ENCODE measurements around the gene NUDT1. TPM values are rescaled to one million over a fixed set of nuclear protein-coding genes. Genes with fewer than 3 reads are reported as not detected.
"Not testable (repeated sequence)": the region's sequence is repeated elsewhere in the genome, so short reads cannot be mapped to it uniquely, and the experiment has no call there.

The NUDT1 gene
- total RNA-seq, 3 donors from 2014 or later (not counting 1 experiment from before 2014, with no cell fraction given) = 17.9 to 19.2 (median 18.2) TPM

DNA sequence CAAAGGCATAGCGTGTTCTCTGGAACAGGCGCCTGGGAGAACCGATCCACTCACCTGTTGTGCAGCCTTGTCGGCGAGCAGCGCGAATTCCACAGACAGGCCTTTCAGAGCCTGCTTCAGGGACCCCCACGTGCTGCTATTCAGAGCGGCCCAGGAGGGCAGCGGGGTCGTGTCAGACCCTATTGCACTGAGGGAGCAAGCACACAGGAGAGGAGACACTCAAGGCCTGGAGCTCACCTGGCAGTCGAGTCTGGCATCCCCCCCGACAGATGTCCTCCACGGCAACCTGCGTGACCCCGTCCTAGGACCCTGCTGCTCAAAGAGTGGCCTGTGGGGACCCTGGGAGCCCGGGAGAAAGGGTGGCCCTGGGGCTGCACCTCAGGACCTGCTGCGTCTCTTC lies 21.1 kb downstream of the NUDT1 start:
- 97% methylated on average over 18 of the region's 18 CpGs for WGBS (ENCODE audit: insufficient coverage)
- intact Hi-C loops (cut with micrococcal nuclease) = no loop called here
- Mint-ChIP-seq H3K36me3 (no peaks in the 10 kb centered on the region), H3K9me3 (no peaks in the 10 kb centered on the region), H3K27ac (no peak overlapping the region), H3K4me1 (peaks cover 12 to 27% of the 10 kb centered on the region in 2 donors), H3K27me3 (ENCODE audit: low read depth in 2 of 2) (no peaks in the 10 kb centered on the region), H3K4me3 (no peak overlapping the region)
- Histone ChIP-seq H3K27ac (ENCODE audit: low read length) (no peak overlapping the region), H3K27me3 (ENCODE audit: control insufficient read depth, insufficient read depth, low read length) (no peaks in the 10 kb centered on the region), H3K4me3 (ENCODE audit: low read length) (no peak overlapping the region), H3K4me1 (ENCODE audit: control insufficient read depth, insufficient read depth, low read length) (peaks cover 30% of the 10 kb centered on the region), H3K36me3 (ENCODE audit: control insufficient read depth, insufficient read depth, low read length) (peaks cover 3% of the 10 kb centered on the region), H3K9me3 (ENCODE audit: control insufficient read depth, insufficient read depth, low read length) (no peaks in the 10 kb centered on the region)
- DNase-seq (no peak), ATAC-seq (no peak)
- TF ChIP-seq, protein P1, sequence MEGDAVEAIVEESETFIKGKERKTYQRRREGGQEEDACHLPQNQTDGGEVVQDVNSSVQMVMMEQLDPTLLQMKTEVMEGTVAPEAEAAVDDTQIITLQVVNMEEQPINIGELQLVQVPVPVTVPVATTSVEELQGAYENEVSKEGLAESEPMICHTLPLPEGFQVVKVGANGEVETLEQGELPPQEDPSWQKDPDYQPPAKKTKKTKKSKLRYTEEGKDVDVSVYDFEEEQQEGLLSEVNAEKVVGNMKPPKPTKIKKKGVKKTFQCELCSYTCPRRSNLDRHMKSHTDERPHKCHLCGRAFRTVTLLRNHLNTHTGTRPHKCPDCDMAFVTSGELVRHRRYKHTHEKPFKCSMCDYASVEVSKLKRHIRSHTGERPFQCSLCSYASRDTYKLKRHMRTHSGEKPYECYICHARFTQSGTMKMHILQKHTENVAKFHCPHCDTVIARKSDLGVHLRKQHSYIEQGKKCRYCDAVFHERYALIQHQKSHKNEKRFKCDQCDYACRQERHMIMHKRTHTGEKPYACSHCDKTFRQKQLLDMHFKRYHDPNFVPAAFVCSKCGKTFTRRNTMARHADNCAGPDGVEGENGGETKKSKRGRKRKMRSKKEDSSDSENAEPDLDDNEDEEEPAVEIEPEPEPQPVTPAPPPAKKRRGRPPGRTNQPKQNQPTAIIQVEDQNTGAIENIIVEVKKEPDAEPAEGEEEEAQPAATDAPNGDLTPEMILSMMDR (IDR thresholded peaks at IDR 0.05) = no peak

DNA sequence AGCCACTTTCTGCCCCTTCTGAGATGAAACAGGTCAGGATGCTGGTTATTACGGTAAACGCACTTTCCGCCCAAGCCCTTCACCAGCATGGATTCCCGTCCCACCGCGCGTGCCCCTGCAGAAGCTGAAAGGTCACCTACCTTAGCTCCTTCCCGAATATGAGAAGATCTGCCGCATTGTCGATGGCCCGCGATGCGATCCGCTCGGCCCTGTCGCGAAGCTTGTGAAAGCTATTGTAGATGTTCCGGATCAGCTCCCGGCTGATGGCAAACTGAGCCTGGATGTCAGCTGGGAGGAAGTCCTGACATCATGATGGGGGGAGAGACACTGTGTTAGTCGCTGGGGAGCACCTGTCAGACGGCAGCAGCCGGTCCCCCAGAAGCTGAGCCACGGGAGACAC lies 22.1 kb downstream of the NUDT1 start:
- no peak overlapping the region for H3K27ac ChIP-seq (ENCODE audit: low read length)
- peaks cover 3% of the 10 kb centered on the region for H3K36me3 ChIP-seq (ENCODE audit: control insufficient read depth, insufficient read depth, low read length)
- no peaks in the 10 kb centered on the region for H3K36me3 Mint-ChIP-seq
- no peak for ATAC-seq
- TF ChIP-seq, protein P1 (IDR thresholded peaks at IDR 0.05) = no peak
- H3K4me3 Mint-ChIP-seq = no peak overlapping the region
- 97% methylated on average over 23 of the region's 23 CpGs for WGBS (ENCODE audit: insufficient coverage)
- H3K27me3 ChIP-seq (ENCODE audit: control insufficient read depth, insufficient read depth, low read length) = no peaks in the 10 kb centered on the region
- H3K4me3 ChIP-seq (ENCODE audit: low read length) = no peak overlapping the region
- H3K4me1 ChIP-seq (ENCODE audit: control insufficient read depth, insufficient read depth, low read length) = peaks cover 20% of the 10 kb centered on the region
- H3K9me3 Mint-ChIP-seq = no peaks in the 10 kb centered on the region
- DNase-seq = no peak
- no peaks in the 10 kb centered on the region for H3K9me3 ChIP-seq (ENCODE audit: control insufficient read depth, insufficient read depth, low read length)
- peaks cover 9 to 17% of the 10 kb centered on the region in 2 donors for H3K4me1 Mint-ChIP-seq
- H3K27me3 Mint-ChIP-seq (ENCODE audit: low read depth in 2 of 2) = no peaks in the 10 kb centered on the region
- H3K27ac Mint-ChIP-seq = no peak overlapping the region
- intact Hi-C loops (cut with micrococcal nuclease) = no loop called here

DNA sequence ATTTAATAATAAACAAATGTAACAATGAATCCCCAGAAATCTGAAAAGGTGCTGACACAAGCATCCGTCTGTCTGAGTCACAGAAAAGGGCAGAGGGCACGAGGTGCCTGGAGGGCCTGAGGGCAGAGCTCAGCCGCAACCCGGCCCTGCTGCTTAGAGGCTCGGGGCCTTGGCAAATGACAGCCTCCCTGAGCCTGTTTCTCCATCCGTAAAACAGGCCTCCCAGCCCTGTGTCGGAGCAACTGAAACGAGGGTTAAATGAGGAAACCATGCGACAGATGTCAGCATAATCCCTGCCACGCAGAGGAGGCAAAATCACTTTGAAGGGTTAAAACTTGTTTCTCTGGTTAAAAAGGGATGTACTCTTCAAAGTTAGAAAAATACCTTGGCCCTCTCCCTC lies 24.9 kb downstream of the NUDT1 start:
- H3K4me3 ChIP-seq (ENCODE audit: low read length) = no peak overlapping the region
- ATAC-seq = no peak
- WGBS (ENCODE audit: insufficient coverage) = 91% methylated on average over 10 of the region's 10 CpGs
- no peaks in the 10 kb centered on the region for H3K27me3 ChIP-seq (ENCODE audit: control insufficient read depth, insufficient read depth, low read length)
- peaks cover 9% of the 10 kb centered on the region for H3K36me3 ChIP-seq (ENCODE audit: control insufficient read depth, insufficient read depth, low read length)
- peaks cover 4% of the 10 kb centered on the region for H3K4me1 ChIP-seq (ENCODE audit: control insufficient read depth, insufficient read depth, low read length)
- Mint-ChIP-seq H3K4me1 (peaks cover 0 to 2% of the 10 kb centered on the region in 2 donors), H3K27ac (no peak overlapping the region), H3K9me3 (no peaks in the 10 kb centered on the region), H3K27me3 (ENCODE audit: low read depth in 2 of 2) (no peaks in the 10 kb centered on the region), H3K36me3 (no peaks in the 10 kb centered on the region), H3K4me3 (no peak overlapping the region)
- DNase-seq = no peak
- TF ChIP-seq, protein P1 (IDR thresholded peaks at IDR 0.05) = no peak
- intact Hi-C loops (cut with micrococcal nuclease) = no loop called here
- H3K9me3 ChIP-seq (ENCODE audit: control insufficient read depth, insufficient read depth, low read length) = no peaks in the 10 kb centered on the region
- no peak overlapping the region for H3K27ac ChIP-seq (ENCODE audit: low read length)

DNA sequence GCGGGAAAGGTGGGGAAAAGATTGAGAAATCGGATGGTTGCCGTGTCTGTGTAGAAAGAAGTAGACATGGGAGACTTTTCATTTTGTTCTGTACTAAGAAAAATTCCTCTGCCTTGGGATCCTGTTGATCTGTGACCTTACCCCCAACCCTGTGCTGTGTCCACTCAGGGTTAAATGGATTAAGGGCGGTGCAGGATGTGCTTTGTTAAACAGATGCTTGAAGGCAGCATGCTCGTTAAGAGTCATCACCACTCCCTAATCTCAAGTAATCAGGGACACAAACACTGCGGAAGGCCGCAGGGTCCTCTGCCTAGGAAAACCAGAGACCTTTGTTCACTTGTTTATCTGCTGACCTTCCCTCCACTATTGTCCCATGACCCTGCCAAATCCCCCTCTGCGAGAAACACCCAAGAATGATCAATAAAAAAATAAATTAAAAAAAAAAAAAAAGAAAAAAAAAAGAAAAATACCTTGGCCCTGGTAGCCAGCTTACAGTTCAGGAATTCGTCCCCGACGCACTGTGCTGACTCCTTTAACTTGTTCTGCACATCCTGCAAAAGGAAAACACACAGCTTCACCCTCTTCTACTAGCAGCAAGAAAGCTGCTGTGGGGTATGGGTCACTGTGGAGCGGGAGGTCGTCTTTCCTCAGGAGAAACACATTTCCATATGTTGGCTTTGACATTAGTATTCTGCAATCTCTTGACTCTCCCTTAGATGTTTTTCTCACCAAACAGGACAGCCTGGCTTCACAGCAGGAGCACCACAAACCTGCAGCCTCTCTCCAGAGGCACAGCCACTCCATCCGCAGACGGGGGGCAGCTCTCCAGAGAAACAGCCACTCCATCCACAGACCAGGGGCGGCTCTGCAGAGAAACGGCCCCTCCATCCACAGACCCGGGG lies 27.3 kb downstream of the NUDT1 start:
- H3K27ac ChIP-seq (ENCODE audit: low read length); H3K9me3 Mint-ChIP-seq; H3K36me3 ChIP-seq (ENCODE audit: control insufficient read depth, insufficient read depth, low read length); ATAC-seq; intact Hi-C loops (cut with micrococcal nuclease); H3K4me1 Mint-ChIP-seq; H3K4me3 Mint-ChIP-seq; H3K4me1 ChIP-seq (ENCODE audit: control insufficient read depth, insufficient read depth, low read length); H3K4me3 ChIP-seq (ENCODE audit: low read length); H3K9me3 ChIP-seq (ENCODE audit: control insufficient read depth, insufficient read depth, low read length); H3K27me3 ChIP-seq (ENCODE audit: control insufficient read depth, insufficient read depth, low read length); H3K27me3 Mint-ChIP-seq (ENCODE audit: low read depth in 2 of 2); H3K27ac Mint-ChIP-seq; H3K36me3 Mint-ChIP-seq; DNase-seq: not testable (repeated sequence)
- 88% methylated on average over 8 of the region's 18 CpGs for WGBS (ENCODE audit: insufficient coverage)

All from natural killer cell (primary cell).